ENCODE results near the gene GRAMD1B.

GRAMD1B gene

DNA sequence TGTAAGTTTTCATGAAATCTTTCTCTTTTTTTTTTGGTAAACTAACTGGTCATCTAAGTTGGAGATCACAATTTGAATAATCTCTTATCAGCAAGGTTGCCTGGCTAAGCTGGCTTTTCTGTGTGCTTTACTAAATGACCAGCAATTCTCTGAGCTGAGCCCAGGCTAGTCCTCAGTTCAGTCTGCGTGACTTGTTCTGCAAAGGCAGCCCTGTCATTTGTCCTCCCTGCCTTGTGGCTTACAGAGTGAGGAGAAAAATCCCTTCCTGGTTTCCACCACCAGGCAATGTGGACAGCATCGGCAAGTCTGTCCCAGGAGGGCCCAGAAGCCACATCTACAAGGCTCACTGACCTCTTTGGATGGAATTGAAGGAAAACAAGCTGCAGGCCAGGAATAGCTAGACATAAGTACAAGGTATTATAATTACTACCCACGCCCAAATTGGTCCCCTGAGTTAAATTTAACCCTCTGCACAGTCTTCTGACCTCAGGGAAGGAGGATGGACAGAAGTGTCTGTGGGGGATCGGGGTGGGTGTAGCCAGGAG, 115.7 kb downstream of the GRAMD1B start:
- Histone ChIP-seq H3K27me3 (ENCODE audit: insufficient read depth, poor library complexity, severe bottlenecking) (no peaks in the 10 kb centered on the region), H3K4me3 (replicated peaks; ENCODE audit: insufficient read depth, low read length) (no peak overlapping the region), H3K27ac (replicated peaks) (no peak overlapping the region)
- TF ChIP-seq CTCF (IDR thresholded peaks at IDR 0.05; ENCODE audit: insufficient read depth, low read length) (no peak), POLR2AphosphoS5 (IDR thresholded peaks at IDR 0.05; ENCODE audit: low read depth) (no peak)
- DNase-seq (ENCODE audit: low read depth in 1 of 2, low spot score in 1 of 2): no peak

- Histone ChIP-seq H3K27me3 (ENCODE audit: insufficient read depth, poor library complexity, severe bottlenecking) (no peaks in the 10 kb centered on the region), H3K4me3 (replicated peaks; ENCODE audit: insufficient read depth, low read length) (no peak overlapping the region), H3K27ac (replicated peaks) (no peak overlapping the region)
- DNase-seq (ENCODE audit: low read depth in 1 of 2, low spot score in 1 of 2): no peak
- TF ChIP-seq REST (IDR thresholded peaks at IDR 0.05; ENCODE audit: insufficient replicate concordance, low read depth) (no peak), GABPA (IDR thresholded peaks at IDR 0.05; ENCODE audit: low read depth) (no peak), POLR2AphosphoS5 (IDR thresholded peaks at IDR 0.05; ENCODE audit: low read depth) (no peak), SPI1 (IDR thresholded peaks at IDR 0.05; ENCODE audit: borderline replicate concordance, low read depth) (no peak), CTCF (IDR thresholded peaks at IDR 0.05; ENCODE audit: insufficient read depth, low read length) (no peak)
Observed at GRCh38 chr11:123546515-123546914, 116.4 kb downstream of the GRAMD1B start.

GRCh38 chr11:123547180-123547579, 117.1 kb downstream of the GRAMD1B start:
- TF ChIP-seq POLR2AphosphoS5 (IDR thresholded peaks at IDR 0.05; ENCODE audit: low read depth) (no peak), REST (IDR thresholded peaks at IDR 0.05; ENCODE audit: insufficient replicate concordance, low read depth) (no peak), GABPA (IDR thresholded peaks at IDR 0.05; ENCODE audit: low read depth) (no peak), SPI1 (IDR thresholded peaks at IDR 0.05; ENCODE audit: borderline replicate concordance, low read depth) (no peak), CTCF (IDR thresholded peaks at IDR 0.05; ENCODE audit: insufficient read depth, low read length) (no peak)
- no peaks in the 10 kb centered on the region for H3K27me3 ChIP-seq (ENCODE audit: insufficient read depth, poor library complexity, severe bottlenecking)
- H3K27ac ChIP-seq (replicated peaks): no peak overlapping the region
- no peak overlapping the region for H3K4me3 ChIP-seq (replicated peaks; ENCODE audit: insufficient read depth, low read length)
- peak in 1 of 2 experiments; percentile 29 for DNase-seq (ENCODE audit: low read depth in 1 of 2, low spot score in 1 of 2)

- Histone ChIP-seq H3K4me3 (replicated peaks; ENCODE audit: insufficient read depth, low read length) (no peak overlapping the region), H3K27me3 (ENCODE audit: insufficient read depth, poor library complexity, severe bottlenecking) (no peaks in the 10 kb centered on the region), H3K27ac (replicated peaks) (no peak overlapping the region)
- TF ChIP-seq REST (IDR thresholded peaks at IDR 0.05; ENCODE audit: insufficient replicate concordance, low read depth) (no peak), GABPA (IDR thresholded peaks at IDR 0.05; ENCODE audit: low read depth) (no peak), SPI1 (IDR thresholded peaks at IDR 0.05; ENCODE audit: borderline replicate concordance, low read depth) (no peak), POLR2AphosphoS5 (IDR thresholded peaks at IDR 0.05; ENCODE audit: low read depth) (no peak), CTCF (IDR thresholded peaks at IDR 0.05; ENCODE audit: insufficient read depth, low read length) (no peak)
- no peak for DNase-seq (ENCODE audit: low read depth in 1 of 2, low spot score in 1 of 2)
Observed at GRCh38 chr11:123548774-123549173, 118.7 kb downstream of the GRAMD1B start.
